ENCODE measurements around the gene CBLC. TPM values are rescaled to one million over a fixed set of nuclear protein-coding genes. Genes with fewer than 3 reads are reported as not detected.

Gene CBLC
- total and polyA plus RNA-seq, 2 of the 4 experiments (the other 2 are of a cell fraction) = not detected

- H3K27me3 ChIP-seq (ENCODE audit: control insufficient read depth, insufficient read depth, low read length) = no peaks in the 10 kb centered on the region
- peak overlapping the region; percentile 91 for H3K14ac ChIP-seq (replicated peaks; ENCODE audit: low read depth, low read length)
- no TSS peak for BruUV-seq (replicated peaks)
- ATAC-seq (ENCODE audit: low read depth) (peak; percentile 16), DNase-seq (peak; percentile 80)
- H2BK20ac ChIP-seq (ENCODE audit: low read depth, low read length) = peak overlapping the region; percentile 96
- H3K18ac ChIP-seq (ENCODE audit: low read depth, low read length) = peak overlapping the region; percentile 88
- in situ Hi-C loops (cut with MboI; ENCODE audit: low sequenced_read_pairs) = no loop called here
- H3K4me1 ChIP-seq (ENCODE audit: control insufficient read depth, insufficient read depth, low read length) = peaks cover 28% of the 10 kb centered on the region
- H4K20me1 ChIP-seq (ENCODE audit: insufficient read depth, low read length) = peaks cover 10% of the 10 kb centered on the region
- H3K4ac ChIP-seq (ENCODE audit: low read depth, low read length) = peak overlapping the region; percentile 98
- peak overlapping the region; percentile 43 for H3K9ac ChIP-seq (ENCODE audit: low read depth, low read length)
- peak overlapping the region; percentile 55 to 71 for H4K8ac ChIP-seq (ENCODE audit: low read depth in 2 of 2, low read length in 2 of 2)
- no peak overlapping the region; the same call in 1 of the 2 replicates for H3K4me2 ChIP-seq (ENCODE audit: low read depth, low read length)
- peak overlapping the region; percentile 91 for H4K91ac ChIP-seq (ENCODE audit: insufficient read depth, low read depth, low read length)
- peak overlapping the region; percentile 79 for H4K5ac ChIP-seq (ENCODE audit: low read depth, low read length)
- peak overlapping the region; percentile 94 for H2AK5ac ChIP-seq (ENCODE audit: low read depth, low read length)
- peak overlapping the region; percentile 98; the same call in 2 of the 3 replicates for H2BK15ac ChIP-seq (ENCODE audit: low read depth, low read length)
- TF ChIP-seq MAZ (IDR thresholded peaks at IDR 0.05; ENCODE audit: borderline replicate concordance, low read depth, low read length) (peak; percentile 84; the same call in 1 of the 2 replicates), SMC3 (IDR thresholded peaks at IDR 0.05; ENCODE audit: low read depth, low read length) (no peak), RFX5 (IDR thresholded peaks at IDR 0.05; ENCODE audit: low read depth, low read length) (no peak)
- intact Hi-C loops (cut with micrococcal nuclease) = no loop called here
- H3K9me1 ChIP-seq (ENCODE audit: insufficient read depth, low read length) = peaks cover 17% of the 10 kb centered on the region
- peak overlapping the region; percentile 92 for H2AK9ac ChIP-seq (replicated peaks; ENCODE audit: low read depth, low read length, poor library complexity)
- peak overlapping the region; percentile 51 for H2BK5ac ChIP-seq (ENCODE audit: low read depth, low read length, poor library complexity, severe bottlenecking)
- 23% methylated on average over 4 of the region's 10 CpGs; no CpG with 5 or more reads in 1 of the 2 experiments for WGBS, 2 experiments (ENCODE audit: extremely low coverage in 2 of 2, insufficient read length in 1 of 2)
- dilution Hi-C loops (cut with HindIII; ENCODE audit: low sequenced_read_pairs, unreplicated experiment) = no loop called here
- POLR2A ChIA-PET (ENCODE audit: unreplicated experiment) = interaction anchor here (0.6 kb wide), 1 partner anchor 12 kb away, joined by 3 read pairs; no protein-coding TSS in a partner anchor
- peak overlapping the region; percentile 86 for H2AFZ ChIP-seq (replicated peaks; ENCODE audit: low read length, poor library complexity)
- peak overlapping the region; percentile 96 for H2BK120ac ChIP-seq (ENCODE audit: low read depth, low read length)
- H3K36me3 ChIP-seq (ENCODE audit: control insufficient read depth, insufficient read depth, low read length) = peaks cover 5% of the 10 kb centered on the region; the same call in 1 of the 2 replicates
- no peak overlapping the region for H3K56ac ChIP-seq (ENCODE audit: extremely low read depth, insufficient read depth, low read length)
- no peak overlapping the region for H3K4me3 ChIP-seq (ENCODE audit: insufficient read depth, low read depth, low read length)
- peaks cover 4 to 31% of the 10 kb centered on the region in 2 experiments; a peak in 3 of 4 replicates for H3K79me1 ChIP-seq (ENCODE audit: low read depth in 1 of 2, low read length in 2 of 2)
- H3K27ac ChIP-seq (ENCODE audit: insufficient read depth, low read length) = peak overlapping the region; percentile 61
- peak overlapping the region; percentile 81 for H3K23ac ChIP-seq (ENCODE audit: low read depth, low read length)
- CTCF ChIA-PET = interaction anchor here (1.4 kb wide), 2 partner anchors 17 to 21 kb away, joined by 4 to 7 read pairs; no protein-coding TSS in a partner anchor
- H3K9me3 ChIP-seq (ENCODE audit: control insufficient read depth, insufficient read depth, low read length) = no peaks in the 10 kb centered on the region
Measured at GRCh38 chr19:44745341-44745831, 32.3 kb upstream of the CBLC start.

All from IMR-90 (cell line).